Ecto neural progenitor cell (in vitro differentiated cells): ENCODE measurements around the gene UPK2.

ENCODE experiments used
- DNase-seq: peaks from one replicate; pipeline ENCODE4 v3.0.0-alpha.2; 2018; ENCODE audit warnings: low spot score

Gene UPK2

GRCh38 chr11:118956094-118956846 is at the start of gene UPK2:
TSS of gene UPK2 (plus strand) at chr11:118956298. CDS start at chr11:118956351, 53 bp downstream.
- DNase-seq: peak; percentile 91

DNA sequence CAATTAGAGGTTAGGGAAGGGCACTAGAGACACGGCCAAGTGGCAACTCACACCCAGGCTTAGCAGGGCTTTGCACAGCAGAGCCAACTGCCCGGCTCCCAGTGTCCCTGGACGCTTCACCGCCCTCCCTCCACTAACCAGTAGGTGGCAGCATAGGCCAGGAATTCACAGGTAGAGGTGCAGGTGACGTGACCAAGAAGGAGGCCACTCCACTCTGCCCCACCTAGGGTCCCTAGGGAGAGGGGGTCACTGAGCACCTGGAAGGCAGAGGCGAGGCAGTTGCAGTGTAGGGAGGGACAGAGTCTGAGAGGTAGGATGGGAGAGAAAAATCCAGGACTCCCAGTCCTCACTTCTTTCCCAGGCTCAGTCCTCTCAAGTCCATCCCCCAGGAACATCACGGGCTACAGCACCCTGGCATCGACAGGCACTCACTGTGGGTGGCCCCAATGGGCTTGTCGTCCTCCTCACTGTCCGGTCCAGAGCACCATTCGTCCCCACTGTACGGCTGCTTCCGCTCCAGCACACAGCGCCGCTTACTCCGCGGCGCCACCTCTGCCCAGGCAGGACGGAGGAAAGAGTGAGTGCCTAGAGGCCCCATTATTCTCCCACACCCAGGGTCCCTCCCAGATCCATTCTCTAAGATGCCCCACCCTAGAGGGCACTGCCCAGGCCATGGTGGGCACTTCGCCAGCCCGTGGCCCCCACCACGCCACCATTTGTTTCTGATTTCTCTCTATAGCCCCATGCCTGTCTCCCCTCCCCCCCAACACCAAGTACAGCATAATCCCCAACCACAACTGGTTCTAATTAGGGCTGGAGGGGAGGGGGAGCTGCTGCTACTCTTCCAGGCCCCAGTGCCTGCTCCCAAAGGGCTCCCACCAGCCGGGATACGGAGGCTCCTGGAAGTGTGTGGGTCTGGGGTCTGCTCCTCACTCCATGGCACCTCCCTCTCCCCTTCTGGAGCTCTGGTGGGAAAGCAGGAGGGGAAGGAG is 48.8 kb upstream of the UPK2 start:
- DNase-seq: peak; percentile 92

DNA sequence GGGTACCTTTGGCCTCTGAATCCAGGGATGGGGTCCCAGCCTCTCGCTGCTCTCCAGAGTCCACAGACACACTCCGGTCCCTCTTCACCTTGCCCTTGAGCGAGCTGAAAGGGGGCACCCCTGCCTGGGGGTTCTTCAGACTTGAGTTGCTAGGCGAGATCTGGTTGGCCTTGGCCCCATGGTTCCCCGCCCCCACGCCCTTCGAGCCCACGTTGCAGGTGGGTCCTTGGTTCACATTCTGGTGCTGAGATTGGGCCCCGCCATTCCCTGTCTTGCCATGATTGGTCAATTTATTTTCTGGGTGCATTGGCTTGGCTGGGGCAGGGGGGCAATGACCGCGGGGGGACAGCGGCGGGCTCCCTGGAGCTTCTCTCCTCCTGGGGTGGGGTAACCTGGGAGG is 47.8 kb upstream of the UPK2 start:
- no peak for DNase-seq

DNA sequence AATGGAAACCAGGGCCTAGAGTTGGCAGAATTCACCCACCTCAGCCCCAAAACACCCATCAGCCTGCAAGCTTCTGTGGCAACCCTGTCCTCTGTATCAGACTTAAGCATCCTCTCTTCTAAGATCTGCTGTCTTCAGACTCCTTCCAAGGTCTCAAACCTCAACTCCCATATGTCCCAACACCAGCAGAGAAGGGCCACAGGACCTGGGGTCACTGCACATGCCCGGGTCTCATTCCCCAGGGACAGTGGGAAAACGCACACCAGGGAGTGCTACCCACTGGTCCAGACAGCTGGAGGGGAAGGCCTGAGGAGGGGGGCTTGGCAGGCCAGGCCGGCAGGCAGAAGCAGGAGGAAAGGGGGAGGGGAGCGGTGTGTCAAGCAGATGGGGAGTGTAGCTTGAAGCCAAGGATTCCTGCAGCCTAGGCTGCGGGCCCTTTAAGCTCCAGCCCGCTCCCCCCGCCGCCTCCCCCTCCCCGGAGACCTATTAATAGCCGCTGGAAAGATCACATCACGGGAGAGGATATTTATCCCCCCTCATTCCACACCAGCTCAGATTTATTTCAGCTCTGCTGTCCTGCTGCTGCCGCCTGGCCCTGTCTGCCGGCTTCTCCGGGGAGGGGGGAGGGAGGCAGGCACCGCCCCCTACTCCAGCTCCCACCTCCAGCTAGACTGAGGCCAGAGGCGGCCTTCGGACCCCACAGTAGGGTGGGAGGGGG is 47.0 kb upstream of the UPK2 start:
- peak; percentile 85 for DNase-seq

GRCh38 chr11:118909619-118910308 is 46.3 kb upstream of the UPK2 start:
- DNase-seq: peak; percentile 73

DNA sequence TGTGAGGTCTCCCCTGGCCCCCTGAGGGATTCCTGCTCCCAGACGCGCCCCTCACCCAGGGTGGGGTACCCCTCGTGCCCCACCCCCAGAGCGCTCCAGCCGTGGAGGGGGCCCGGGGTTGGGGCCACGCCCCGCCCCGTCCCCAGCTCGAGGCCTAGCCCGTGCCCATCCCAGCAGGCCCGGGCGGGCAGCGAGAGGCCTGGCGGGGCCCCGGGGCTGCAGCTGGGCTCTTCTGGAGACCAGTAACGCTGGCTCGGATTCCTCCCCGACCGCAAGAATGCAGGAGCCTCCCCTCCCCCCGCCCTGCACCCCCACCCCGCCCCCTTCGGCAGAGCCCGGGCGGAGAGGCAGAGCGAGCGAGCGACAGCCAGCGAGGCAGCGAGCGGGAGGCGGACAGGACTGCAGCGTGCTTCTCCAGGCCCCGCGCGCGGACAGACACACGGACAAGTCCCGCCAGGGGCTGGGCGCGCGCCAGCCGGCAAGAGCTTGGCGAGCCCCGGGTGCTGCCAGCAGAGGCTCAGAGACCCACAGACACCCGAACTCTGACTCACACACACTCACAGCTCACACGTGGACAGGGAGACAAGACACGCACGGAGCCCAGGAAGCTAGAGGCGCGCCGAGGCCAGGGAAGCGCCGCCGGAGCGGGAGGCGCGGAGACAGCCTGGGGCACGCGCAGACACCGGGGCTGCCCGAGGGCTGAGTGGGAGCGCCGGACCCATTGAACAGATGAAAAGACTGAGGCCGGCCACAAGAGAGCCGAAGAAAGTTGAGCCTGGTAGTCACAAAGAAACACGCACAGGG is 45.6 kb upstream of the UPK2 start:
- DNase-seq: peak; percentile 93

- DNase-seq: no peak
These were observed 44.8 kb upstream of the UPK2 start for GRCh38 chr11:118911113-118911879.

GRCh38 chr11:118911880-118912741 is 44.0 kb upstream of the UPK2 start:
- peak; percentile 84 for DNase-seq

GRCh38 chr11:118912742-118913410 is 43.2 kb upstream of the UPK2 start:
- no peak for DNase-seq

- DNase-seq: no peak
These were observed 42.5 kb upstream of the UPK2 start for GRCh38 chr11:118913411-118914125.

- DNase-seq: no peak
These were observed 41.8 kb upstream of the UPK2 start for GRCh38 chr11:118914178-118914918.

DNA sequence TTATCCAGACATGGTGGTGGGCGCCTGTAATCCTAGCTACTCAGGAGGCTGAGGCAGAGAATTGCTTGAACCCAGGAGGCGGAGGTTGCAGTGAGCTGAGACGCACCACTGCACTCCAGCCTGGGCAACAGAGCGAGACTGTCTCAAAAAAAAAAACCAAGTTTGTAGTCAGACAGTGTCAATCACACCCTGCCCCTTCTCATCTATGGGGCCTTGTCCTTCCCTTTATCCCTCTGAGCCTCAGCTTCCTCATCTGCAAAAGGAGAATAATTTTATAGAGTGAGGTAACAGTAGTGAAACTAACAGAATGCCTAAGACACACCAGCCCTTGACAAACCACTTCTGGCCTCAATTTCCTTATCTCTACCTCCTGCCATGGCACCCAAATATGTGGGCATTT is 41.1 kb upstream of the UPK2 start:
- DNase-seq: no peak

DNA sequence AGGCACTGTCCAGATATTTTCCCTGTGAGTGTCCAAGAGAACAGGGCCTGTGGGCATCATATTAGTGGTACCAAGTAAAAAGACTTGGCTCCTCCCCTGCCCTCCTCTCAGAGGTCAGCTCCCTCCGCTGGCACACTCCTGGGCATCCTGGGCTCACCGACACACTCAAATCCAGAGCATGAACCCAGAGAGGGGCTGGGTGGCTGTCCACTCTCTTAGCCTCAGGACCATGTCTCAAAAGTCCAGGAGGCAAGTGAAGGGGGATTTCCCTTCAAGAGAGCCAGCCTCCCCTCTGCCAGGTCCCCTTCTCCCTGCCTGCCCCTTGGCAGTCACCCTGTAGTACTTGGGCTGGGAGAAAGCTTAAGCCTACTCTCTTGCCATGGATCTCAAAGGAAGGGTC is 40.7 kb upstream of the UPK2 start:
- no peak for DNase-seq

- no peak for DNase-seq
These were observed 39.9 kb upstream of the UPK2 start for GRCh38 chr11:118915941-118916841.

DNA sequence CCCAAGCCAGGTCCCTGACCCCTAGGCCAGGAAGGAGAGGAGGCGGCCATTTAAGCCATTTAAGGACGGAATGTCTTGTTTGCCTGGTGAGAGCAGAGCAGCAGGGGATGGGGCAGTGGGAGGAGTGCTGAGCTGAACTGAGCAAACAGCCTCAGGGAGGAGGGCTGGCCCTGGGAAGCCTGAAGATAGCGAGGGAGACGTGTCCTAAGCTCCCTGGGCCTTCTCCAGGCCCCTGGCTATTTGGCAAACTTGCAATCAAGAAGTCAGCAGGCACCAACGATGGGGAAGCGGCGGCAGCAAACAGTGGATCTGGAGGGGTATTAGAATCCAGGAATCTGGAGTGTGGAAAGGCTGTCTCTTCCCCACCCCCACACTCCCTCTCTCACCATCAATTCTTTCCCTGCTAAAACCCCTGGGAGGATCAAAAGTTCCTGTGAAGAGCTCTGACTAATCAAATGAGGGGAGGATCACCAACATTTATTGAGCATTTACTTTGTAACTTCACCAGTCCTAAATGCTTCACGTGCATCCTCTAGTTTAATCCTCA is 39.2 kb upstream of the UPK2 start:
- DNase-seq: peak; percentile 81
